Upper lobe of left lung (tissue), 4 donors: ENCODE results near the gene CARD9.

ENCODE experiments used
- CTCF ChIP-seq, 6 experiments: fragments of 450-650 bp in 4 of 6; fragments of 200-600 bp in 2 of 6; sonication (generic) in 2 of 6; IDR thresholded peaks; one replicate each; pipeline ENCODE4 v1.5.1; 2016 to 2019; ENCODE audit warnings: antibody characterized with exemption in 6 of 6
- EP300 ChIP-seq, 4 donors: sonication (generic); formaldehyde crosslinking; IDR thresholded peaks; one replicate each; pipeline ENCODE4 v1.5.1; 2017; ENCODE audit warnings: antibody characterized with exemption in 4 of 4, control low read depth in 2 of 4
- POLR2A ChIP-seq, 4 donors: fragments of 450-650 bp; IDR thresholded peaks; one replicate each; pipeline ENCODE4 v1.5.1; 2016 to 2017; ENCODE audit warnings: antibody characterized with exemption in 4 of 4, mild to moderate bottlenecking in 2 of 4

GRCh38 chr9:136365775-136366222, 7.7 kb downstream of the CARD9 start:
- TF ChIP-seq EP300 (IDR thresholded peaks at IDR 0.05) (no peak), CTCF (IDR thresholded peaks at IDR 0.05) (no peak), POLR2A (IDR thresholded peaks at IDR 0.05) (no peak)
